ENCODE data around the gene STEAP3.

Gene STEAP3

GRCh38 chr2:119249311-119249710 is 25.7 kb downstream of the STEAP3 start:
- DNase-seq = no peak

- no peak for DNase-seq
Measured at GRCh38 chr2:119249855-119250717, 26.5 kb downstream of the STEAP3 start.

GRCh38 chr2:119250718-119251290 is 27.2 kb downstream of the STEAP3 start:
- DNase-seq = no peak

GRCh38 chr2:119251652-119252051 is 28.0 kb downstream of the STEAP3 start:
- DNase-seq = no peak

- no peak for DNase-seq
Measured at GRCh38 chr2:119252186-119253113, 28.8 kb downstream of the STEAP3 start.

- DNase-seq = no peak
Measured at GRCh38 chr2:119253114-119253702, 29.6 kb downstream of the STEAP3 start.

GRCh38 chr2:119253760-119254600 is 30.3 kb downstream of the STEAP3 start:
- DNase-seq = no peak

GRCh38 chr2:119254601-119255080 is 31.0 kb downstream of the STEAP3 start:
- no peak for DNase-seq

GRCh38 chr2:119255760-119256581 is 32.3 kb downstream of the STEAP3 start:
- no peak for DNase-seq

- DNase-seq = no peak
Measured at GRCh38 chr2:119256582-119256921, 32.9 kb downstream of the STEAP3 start.

- DNase-seq = no peak
Measured at GRCh38 chr2:119257198-119257597, 33.6 kb downstream of the STEAP3 start.

- no peak for DNase-seq
Measured at GRCh38 chr2:119259296-119259860, 35.7 kb downstream of the STEAP3 start.

- DNase-seq = no peak
Measured at GRCh38 chr2:119260646-119261492, 37.2 kb downstream of the STEAP3 start.

GRCh38 chr2:119261493-119262225 is 38.0 kb downstream of the STEAP3 start:
- DNase-seq = no peak

- no peak for DNase-seq
Measured at GRCh38 chr2:119263025-119263424, 39.4 kb downstream of the STEAP3 start.

GRCh38 chr2:119263656-119264055 is 40.0 kb downstream of the STEAP3 start:
- no peak for DNase-seq

- DNase-seq = no peak
Measured at GRCh38 chr2:119264781-119265692, 41.4 kb downstream of the STEAP3 start.

GRCh38 chr2:119265693-119266066 is 42.0 kb downstream of the STEAP3 start:
- no peak for DNase-seq
